ENCODE data around the gene RAC3.

DNA sequence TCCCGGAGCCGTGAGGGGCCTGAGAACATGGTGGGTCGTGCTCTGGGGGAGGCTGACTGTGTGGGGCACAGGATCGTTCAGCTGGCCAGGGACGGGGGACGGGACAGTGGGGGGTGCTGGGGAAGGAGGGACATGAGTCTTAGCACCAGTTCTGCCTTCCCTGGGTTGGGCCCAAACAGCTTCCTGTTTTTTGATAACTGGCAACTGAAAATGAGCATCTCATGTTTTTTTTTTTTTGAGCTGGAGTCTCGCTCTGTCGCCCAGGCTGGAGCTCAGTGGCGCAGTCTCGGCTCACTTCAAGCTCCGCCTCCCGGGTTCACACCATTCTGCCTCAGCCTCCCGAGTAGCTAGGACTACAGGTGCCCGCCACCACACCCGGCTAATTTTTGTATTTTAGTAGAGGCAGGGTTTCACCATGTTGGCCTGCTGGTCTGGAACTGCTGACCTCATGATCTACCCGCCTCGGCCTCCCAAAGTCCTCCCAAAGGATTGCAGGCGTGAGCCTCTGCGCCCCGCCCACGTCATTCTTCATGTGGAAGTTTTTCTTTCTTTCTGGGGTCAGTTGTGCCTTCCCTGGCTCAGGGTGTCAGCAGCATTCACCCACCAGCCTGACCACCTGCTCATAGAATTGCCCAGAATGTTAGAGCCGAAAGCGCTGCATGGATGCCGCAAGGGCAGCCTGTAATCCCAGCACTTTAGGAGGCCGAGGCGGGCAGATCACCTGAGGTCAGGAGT, 47.7 kb upstream of the RAC3 start:
- TF ChIP-seq, protein P1, sequence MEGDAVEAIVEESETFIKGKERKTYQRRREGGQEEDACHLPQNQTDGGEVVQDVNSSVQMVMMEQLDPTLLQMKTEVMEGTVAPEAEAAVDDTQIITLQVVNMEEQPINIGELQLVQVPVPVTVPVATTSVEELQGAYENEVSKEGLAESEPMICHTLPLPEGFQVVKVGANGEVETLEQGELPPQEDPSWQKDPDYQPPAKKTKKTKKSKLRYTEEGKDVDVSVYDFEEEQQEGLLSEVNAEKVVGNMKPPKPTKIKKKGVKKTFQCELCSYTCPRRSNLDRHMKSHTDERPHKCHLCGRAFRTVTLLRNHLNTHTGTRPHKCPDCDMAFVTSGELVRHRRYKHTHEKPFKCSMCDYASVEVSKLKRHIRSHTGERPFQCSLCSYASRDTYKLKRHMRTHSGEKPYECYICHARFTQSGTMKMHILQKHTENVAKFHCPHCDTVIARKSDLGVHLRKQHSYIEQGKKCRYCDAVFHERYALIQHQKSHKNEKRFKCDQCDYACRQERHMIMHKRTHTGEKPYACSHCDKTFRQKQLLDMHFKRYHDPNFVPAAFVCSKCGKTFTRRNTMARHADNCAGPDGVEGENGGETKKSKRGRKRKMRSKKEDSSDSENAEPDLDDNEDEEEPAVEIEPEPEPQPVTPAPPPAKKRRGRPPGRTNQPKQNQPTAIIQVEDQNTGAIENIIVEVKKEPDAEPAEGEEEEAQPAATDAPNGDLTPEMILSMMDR (IDR thresholded peaks at IDR 0.05) = no peak
- TF ChIP-seq POLR2A (IDR thresholded peaks at IDR 0.05) (no peak), POLR2AphosphoS5 (IDR thresholded peaks at IDR 0.05) (no peak)

Data from transverse colon (tissue), 4 donors.